Nephron progenitor cell (in vitro differentiated cells): ENCODE data around the gene APOBEC3G.

Experiments
- DNase-seq: peaks from one replicate; pipeline ENCODE4 v3.0.0; 2021
- H3K27ac Mint-ChIP-seq: 2 replicates; pipeline ENCODE4 v1.8.0; 2021; ENCODE audit warnings: mild to moderate bottlenecking, moderate library complexity, mixed read lengths
- H3K27me3 Mint-ChIP-seq: 2 replicates; pipeline ENCODE4 v1.8.0; 2021; ENCODE audit warnings: mild to moderate bottlenecking, low read depth, mixed read lengths; ENCODE audit not compliant: poor library complexity
- H3K36me3 Mint-ChIP-seq: 2 replicates; pipeline ENCODE4 v1.8.0; 2021; ENCODE audit warnings: low read depth, mixed read lengths
- H3K4me1 Mint-ChIP-seq: 2 replicates; pipeline ENCODE4 v1.8.0; 2021; ENCODE audit warnings: mixed read lengths
- H3K4me3 Mint-ChIP-seq: 2 replicates; pipeline ENCODE4 v1.8.0; 2021; ENCODE audit warnings: mild to moderate bottlenecking, moderate library complexity, mixed read lengths
- H3K9me3 Mint-ChIP-seq: 2 replicates; pipeline ENCODE4 v1.8.0; 2021; ENCODE audit warnings: mild to moderate bottlenecking, moderate library complexity, mixed read lengths
- TF ChIP-seq, protein P1 (sequence below): fragments of 200-600 bp; sonication (generic); IDR thresholded peaks from 2 replicates; pipeline ENCODE4 v1.5.0; 2021; ENCODE audit warnings: antibody characterized with exemption

APOBEC3G gene

GRCh38 chr22:39129081-39129480, 52.0 kb downstream of the APOBEC3G start:
- Mint-ChIP-seq H3K4me1 (peaks cover 55% of the 10 kb centered on the region), H3K9me3 (peaks cover 5% of the 10 kb centered on the region), H3K27ac (no peak overlapping the region), H3K4me3 (no peak overlapping the region), H3K36me3 (no peaks in the 10 kb centered on the region), H3K27me3 (peaks cover 4% of the 10 kb centered on the region)
- DNase-seq, result no peak
- TF ChIP-seq, protein P1, sequence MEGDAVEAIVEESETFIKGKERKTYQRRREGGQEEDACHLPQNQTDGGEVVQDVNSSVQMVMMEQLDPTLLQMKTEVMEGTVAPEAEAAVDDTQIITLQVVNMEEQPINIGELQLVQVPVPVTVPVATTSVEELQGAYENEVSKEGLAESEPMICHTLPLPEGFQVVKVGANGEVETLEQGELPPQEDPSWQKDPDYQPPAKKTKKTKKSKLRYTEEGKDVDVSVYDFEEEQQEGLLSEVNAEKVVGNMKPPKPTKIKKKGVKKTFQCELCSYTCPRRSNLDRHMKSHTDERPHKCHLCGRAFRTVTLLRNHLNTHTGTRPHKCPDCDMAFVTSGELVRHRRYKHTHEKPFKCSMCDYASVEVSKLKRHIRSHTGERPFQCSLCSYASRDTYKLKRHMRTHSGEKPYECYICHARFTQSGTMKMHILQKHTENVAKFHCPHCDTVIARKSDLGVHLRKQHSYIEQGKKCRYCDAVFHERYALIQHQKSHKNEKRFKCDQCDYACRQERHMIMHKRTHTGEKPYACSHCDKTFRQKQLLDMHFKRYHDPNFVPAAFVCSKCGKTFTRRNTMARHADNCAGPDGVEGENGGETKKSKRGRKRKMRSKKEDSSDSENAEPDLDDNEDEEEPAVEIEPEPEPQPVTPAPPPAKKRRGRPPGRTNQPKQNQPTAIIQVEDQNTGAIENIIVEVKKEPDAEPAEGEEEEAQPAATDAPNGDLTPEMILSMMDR, result no peak

DNA sequence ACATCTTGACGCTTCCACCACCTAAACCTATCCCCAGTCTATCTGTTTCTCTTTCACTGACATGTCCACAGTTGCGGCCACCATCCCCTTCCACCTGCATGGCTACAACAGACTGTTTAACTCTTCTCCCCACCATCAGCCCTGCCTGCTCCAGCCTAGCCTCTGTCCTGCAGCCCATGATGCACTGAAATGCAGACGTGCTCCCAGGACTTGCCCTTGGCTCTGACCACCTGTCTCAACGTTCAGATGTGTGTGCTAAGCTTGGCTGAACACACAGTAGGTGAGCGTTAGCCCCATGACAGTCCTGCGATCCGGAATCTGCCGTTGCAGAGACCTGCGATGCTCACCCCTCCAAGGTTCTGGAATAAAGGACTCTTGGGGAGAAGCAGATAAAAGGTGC, 52.7 kb downstream of the APOBEC3G start:
- no peak overlapping the region for H3K4me3 Mint-ChIP-seq
- H3K27me3 Mint-ChIP-seq, result peaks cover 4% of the 10 kb centered on the region
- TF ChIP-seq, protein P1, result no peak
- no peaks in the 10 kb centered on the region for H3K36me3 Mint-ChIP-seq
- peaks cover 48% of the 10 kb centered on the region for H3K4me1 Mint-ChIP-seq
- H3K27ac Mint-ChIP-seq, result no peak overlapping the region
- DNase-seq, result no peak
- peaks cover 5% of the 10 kb centered on the region for H3K9me3 Mint-ChIP-seq

DNA sequence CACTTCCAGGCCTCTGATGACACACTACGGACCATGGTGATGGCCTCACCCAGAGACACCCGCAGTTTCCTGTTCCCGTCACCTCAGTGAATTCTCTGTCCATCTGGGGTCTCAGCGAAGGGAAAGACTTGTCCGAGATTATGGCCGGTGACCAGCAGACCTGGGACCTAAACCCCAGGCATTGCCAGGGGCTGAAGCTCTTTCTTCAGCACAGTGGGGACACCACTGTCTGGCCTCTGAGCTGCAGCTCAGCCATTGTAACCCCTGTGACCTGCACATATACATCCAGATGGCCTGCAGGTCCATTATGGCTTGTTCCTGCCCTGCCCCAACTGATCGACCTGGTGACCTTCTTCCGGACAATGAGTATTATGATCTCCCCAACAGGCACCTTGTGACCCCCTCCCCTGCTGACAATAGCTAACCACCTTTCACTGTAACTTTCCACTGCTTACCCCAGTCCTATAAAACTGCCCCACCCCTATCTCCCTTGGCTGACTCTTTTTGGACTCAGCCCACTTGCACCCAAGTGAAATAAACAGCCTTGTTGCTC, 53.2 kb downstream of the APOBEC3G start:
- H3K4me3 Mint-ChIP-seq, result peak overlapping the region; percentile 43
- H3K36me3 Mint-ChIP-seq, result no peaks in the 10 kb centered on the region
- H3K9me3 Mint-ChIP-seq, result peaks cover 5% of the 10 kb centered on the region
- peak overlapping the region; percentile 49 for H3K27ac Mint-ChIP-seq
- H3K4me1 Mint-ChIP-seq, result peaks cover 53% of the 10 kb centered on the region
- peaks cover 7% of the 10 kb centered on the region for H3K27me3 Mint-ChIP-seq
- no peak for DNase-seq
- TF ChIP-seq, protein P1, result no peak

- H3K4me3 Mint-ChIP-seq, result peak overlapping the region; percentile 43
- peaks cover 8% of the 10 kb centered on the region for H3K27me3 Mint-ChIP-seq
- DNase-seq, result no peak
- peaks cover 55% of the 10 kb centered on the region for H3K4me1 Mint-ChIP-seq
- TF ChIP-seq, protein P1, result no peak
- peak overlapping the region; percentile 83 for H3K27ac Mint-ChIP-seq
- no peaks in the 10 kb centered on the region for H3K36me3 Mint-ChIP-seq
- peaks cover 5% of the 10 kb centered on the region for H3K9me3 Mint-ChIP-seq
Observed at GRCh38 chr22:39130892-39131855, 54.1 kb downstream of the APOBEC3G start.

DNA sequence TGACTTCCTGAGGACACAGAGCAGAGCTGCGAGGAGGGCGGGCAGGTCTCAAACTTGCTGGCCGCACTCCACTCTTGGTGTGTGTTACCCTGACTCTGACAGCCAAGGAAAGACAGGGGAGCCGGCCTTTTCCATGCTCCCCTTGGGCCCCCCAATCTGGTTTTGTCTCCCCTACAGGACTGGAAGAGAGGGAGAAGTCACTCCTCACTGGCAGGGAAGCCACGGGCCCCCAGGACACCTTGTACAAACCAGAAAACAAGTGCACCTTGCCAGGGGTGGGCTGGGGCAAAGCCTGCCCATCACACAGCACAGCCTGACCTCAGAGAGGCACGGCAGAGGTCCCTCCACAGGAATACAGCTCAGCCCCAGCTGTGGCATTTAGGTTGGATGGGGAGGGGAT, 55.2 kb downstream of the APOBEC3G start:
- H3K4me1 Mint-ChIP-seq, result peaks cover 48% of the 10 kb centered on the region
- H3K27ac Mint-ChIP-seq, result no peak overlapping the region
- H3K4me3 Mint-ChIP-seq, result no peak overlapping the region
- DNase-seq, result no peak
- peaks cover 5% of the 10 kb centered on the region for H3K9me3 Mint-ChIP-seq
- H3K27me3 Mint-ChIP-seq, result peaks cover 8% of the 10 kb centered on the region
- H3K36me3 Mint-ChIP-seq, result no peaks in the 10 kb centered on the region
- TF ChIP-seq, protein P1, result no peak
